ENCODE data around the gene P3H3.
"Not testable (repeated sequence)": the region's sequence is repeated elsewhere in the genome, so short reads cannot be mapped to it uniquely, and the experiment has no call there.

DNA sequence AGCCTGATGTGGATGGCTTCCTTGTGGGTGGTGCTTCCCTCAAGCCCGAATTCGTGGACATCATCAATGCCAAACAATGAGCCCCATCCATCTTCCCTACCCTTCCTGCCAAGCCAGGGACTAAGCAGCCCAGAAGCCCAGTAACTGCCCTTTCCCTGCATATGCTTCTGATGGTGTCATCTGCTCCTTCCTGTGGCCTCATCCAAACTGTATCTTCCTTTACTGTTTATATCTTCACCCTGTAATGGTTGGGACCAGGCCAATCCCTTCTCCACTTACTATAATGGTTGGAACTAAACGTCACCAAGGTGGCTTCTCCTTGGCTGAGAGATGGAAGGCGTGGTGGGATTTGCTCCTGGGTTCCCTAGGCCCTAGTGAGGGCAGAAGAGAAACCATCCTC lies 42.1 kb downstream of the P3H3 start:
- not testable (repeated sequence) for TF ChIP-seq POLR2A (IDR thresholded peaks at IDR 0.05)
- TF ChIP-seq, protein P1, sequence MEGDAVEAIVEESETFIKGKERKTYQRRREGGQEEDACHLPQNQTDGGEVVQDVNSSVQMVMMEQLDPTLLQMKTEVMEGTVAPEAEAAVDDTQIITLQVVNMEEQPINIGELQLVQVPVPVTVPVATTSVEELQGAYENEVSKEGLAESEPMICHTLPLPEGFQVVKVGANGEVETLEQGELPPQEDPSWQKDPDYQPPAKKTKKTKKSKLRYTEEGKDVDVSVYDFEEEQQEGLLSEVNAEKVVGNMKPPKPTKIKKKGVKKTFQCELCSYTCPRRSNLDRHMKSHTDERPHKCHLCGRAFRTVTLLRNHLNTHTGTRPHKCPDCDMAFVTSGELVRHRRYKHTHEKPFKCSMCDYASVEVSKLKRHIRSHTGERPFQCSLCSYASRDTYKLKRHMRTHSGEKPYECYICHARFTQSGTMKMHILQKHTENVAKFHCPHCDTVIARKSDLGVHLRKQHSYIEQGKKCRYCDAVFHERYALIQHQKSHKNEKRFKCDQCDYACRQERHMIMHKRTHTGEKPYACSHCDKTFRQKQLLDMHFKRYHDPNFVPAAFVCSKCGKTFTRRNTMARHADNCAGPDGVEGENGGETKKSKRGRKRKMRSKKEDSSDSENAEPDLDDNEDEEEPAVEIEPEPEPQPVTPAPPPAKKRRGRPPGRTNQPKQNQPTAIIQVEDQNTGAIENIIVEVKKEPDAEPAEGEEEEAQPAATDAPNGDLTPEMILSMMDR (IDR thresholded peaks at IDR 0.05): not testable (repeated sequence)

Data from esophagus squamous epithelium (tissue), 4 donors.